GM11168 (cell line): ENCODE measurements around the gene ANKRD29.
"Not testable (repeated sequence)": the region's sequence is repeated elsewhere in the genome, so short reads cannot be mapped to it uniquely, and the experiment has no call there.

ENCODE experiments used
- in situ Hi-C: fragments of 300-500 bp; cut with MboI; formaldehyde crosslinking; loops from one replicate; pipeline ENCODE4 v1.12.0; 2022; ENCODE audit warnings: low sequenced_read_pairs; ENCODE audit not compliant: unreplicated experiment

The ANKRD29 gene

DNA sequence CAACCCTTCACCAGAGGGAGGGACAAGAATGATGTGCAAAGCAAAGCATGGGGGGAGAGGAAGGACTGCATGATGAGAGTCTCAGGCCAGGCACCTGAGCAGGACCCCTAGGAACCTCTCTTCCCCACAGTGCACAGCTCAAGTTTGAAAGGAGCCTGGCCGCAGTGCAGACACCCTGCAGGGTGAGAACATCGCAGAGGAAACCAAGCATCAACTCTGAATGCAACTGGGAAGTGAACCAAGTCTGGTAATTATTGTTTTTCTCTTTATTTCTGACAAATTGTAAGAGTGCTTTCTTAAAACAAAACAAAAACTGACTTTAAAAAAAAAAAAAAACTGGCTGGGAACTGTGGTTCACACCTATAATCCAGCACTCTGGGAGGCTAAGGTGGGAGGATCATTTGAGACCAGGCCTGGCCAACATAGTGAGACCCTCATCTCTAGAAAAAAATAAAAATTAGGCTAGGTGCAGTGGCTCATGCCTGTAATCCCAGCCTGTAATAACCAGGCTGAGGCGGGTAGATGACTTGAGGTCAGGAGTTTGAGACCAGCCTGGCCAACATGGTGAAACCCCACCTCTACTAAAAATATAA, 91.7 kb downstream of the ANKRD29 start:
- in situ Hi-C loops = no loop called here

DNA sequence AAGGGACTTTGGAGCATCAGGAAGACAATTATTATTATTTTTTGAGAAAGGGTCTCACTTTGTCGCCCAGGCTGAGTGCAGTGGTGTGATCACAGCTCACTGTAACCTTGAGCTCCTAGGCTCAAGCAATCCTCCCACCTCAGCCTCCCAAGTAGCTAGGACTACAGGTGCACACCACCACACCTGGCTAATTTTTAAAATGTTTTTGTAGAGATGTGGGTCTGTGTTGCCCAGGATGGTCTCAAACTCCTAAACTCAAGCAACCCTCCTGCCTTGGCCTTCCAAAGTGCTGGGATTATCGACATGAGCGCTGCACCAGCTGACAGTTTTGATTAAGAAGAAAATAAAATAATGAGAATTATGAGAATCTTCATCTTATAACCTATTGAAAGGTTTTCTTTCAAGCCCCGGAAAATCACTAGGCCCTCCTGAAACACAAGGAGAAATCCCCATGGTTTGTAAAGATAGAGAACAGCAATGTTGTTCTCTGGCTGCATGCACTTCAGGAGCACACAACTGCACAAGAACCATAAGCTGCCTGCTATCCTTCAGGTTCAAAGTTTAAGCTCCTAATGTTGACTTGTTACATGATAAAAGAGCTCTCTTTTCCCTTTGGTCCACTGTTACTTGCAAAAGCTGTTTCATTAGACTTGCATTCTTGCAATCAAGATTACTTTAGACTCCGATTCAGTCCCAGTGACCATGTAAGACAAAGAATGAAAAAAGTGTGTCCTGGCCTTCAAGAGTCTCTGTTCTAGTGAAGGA, 93.2 kb downstream of the ANKRD29 start:
- in situ Hi-C loops = no loop called here

GRCh38 chr18:23568281-23569138, 94.2 kb downstream of the ANKRD29 start:
- in situ Hi-C loops = no loop called here

GRCh38 chr18:23567671-23568070, 95.0 kb downstream of the ANKRD29 start:
- in situ Hi-C loops = no loop called here

DNA sequence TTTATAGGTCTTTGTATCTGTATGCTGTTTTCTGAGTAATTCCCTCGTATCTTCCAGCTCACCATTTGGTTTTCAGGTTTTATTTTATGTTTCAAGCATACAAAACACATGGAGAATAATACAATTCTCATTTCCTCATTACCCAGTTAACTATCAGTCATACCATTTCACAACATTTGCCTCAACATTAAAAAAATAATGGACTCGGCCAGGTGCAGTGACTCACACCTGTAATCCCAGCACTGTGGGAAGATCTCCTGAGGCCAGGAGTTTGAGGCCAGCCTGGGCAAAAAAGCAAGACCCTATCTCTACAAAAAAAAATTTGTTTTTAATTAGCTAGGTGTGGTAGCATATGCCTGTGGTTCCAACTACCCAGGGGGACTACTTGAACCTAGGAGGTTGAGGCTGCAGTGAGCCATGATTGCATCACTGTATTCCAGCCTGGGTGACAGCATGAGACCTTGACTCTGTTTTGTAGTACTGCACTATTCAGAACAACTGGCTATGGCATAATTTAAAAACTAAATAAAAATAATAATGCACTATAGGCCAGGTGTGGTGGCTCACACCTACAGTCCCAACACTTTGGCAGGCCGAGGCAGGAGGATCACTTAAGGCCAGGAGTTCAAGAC, 96.7 kb downstream of the ANKRD29 start:
- in situ Hi-C loops = no loop called here

- in situ Hi-C loops = no loop called here
These were observed 99.2 kb downstream of the ANKRD29 start for GRCh38 chr18:23563377-23564043.

- in situ Hi-C loops = no loop called here
These were observed 102.5 kb downstream of the ANKRD29 start for GRCh38 chr18:23560186-23560585.

DNA sequence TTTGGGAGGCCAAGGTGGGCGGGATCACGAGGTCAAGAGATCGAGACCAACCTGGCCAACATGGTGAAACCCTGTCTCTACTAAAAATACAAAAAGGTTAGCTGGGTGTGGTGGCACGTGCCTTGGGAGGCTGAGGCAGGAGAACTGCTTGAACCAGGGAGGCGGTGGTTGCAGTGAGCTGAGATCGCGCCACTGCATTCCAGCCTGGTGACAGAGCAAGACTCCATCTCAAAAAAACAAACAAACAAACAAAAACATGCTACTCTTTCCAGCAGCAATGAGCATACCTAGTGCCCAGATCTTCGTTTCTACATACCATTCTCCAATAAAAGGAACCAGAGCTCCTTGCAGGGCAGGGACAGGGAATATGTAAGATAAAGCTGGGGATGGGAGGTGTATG, 105.2 kb downstream of the ANKRD29 start:
- in situ Hi-C loops = not testable (repeated sequence)

DNA sequence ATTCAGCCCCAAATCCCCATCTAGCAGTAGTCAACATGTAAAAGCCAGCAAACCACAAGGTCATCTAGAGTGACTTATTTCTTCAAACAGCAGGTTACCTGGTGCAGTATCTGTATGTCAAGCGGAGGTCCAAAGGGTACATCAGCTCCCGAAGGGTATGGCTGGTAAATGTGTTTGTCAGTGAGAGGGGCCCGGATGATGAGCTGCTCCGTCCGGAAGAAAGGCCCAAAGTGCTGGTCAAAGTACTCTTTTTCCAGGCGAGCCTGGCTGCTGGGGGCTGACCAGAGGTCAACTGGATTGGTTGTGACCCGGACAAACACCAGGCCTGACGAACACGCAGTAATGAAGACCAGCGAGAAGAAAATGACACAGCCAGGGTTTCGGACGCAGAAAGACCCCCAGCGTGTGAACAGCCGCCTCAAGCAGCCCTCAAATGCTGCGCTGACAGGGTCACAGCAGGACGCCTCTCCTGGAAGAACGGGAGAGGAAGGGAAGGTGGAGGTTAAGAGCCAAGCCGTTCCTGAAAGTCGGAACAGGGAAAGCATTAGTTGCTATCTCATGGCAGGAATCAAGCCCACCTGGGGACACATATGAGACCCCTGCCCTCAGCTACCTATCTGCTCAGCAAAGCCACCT, 106.4 kb downstream of the ANKRD29 start:
- in situ Hi-C loops = no loop called here

DNA sequence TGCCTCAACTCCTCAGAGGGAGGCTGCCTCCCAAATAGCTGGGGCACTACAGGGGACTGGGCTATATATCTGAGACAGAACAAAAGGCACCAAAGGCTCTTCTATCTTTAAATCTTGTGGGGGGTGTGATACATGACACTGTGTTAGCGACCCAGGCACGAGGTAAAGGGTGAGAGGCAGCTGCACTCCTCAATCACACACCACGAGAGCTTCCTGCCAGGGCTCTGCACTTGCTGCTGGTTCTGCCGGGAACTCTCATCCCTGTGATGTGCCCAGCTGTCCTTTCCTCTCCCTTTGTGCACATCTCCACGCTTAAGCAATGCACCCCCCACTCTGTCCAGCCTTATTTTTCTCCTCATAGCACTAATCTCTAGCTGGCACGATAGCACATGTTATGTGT, 108.8 kb downstream of the ANKRD29 start:
- in situ Hi-C loops = no loop called here

GRCh38 chr18:23552505-23552904, 110.2 kb downstream of the ANKRD29 start:
- in situ Hi-C loops = no loop called here

DNA sequence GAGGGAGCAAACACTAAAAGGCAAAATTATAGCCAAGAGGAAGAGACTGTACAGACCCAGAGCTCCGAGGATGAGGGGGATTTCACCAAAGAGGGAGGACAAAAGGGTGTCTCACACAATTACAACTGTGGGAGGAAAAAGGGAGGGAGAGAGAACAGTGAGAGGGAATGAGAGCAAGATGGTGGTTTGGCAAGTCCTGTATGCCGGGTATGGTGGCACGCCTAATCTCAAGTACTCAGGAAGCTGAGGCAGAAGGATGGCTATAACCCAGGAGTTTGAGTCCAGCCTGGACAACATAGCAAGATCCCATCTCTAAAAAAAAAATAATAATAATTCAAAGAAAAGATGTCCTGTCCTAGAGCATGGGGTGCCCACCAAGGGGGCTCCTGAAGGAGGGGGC, 110.7 kb downstream of the ANKRD29 start:
- in situ Hi-C loops = no loop called here

- in situ Hi-C loops = no loop called here
These were observed 111.8 kb downstream of the ANKRD29 start for GRCh38 chr18:23550898-23551297.
